ENCODE data around the gene GRIN1. TPM values are rescaled to one million over a fixed set of nuclear protein-coding genes. Genes with fewer than 3 reads are reported as not detected.

The GRIN1 gene
- total RNA-seq, 1 donor from 2014 or later: 0.18 TPM

GRCh38 chr9:137199411-137200121 is 60.6 kb downstream of the GRIN1 start:
- Histone ChIP-seq H3K4me2 (ENCODE audit: low read length) (peak overlapping the region; percentile 89), H4K20me1 (ENCODE audit: insufficient read depth, low read length) (peaks cover 55% of the 10 kb centered on the region), H3K27ac (ENCODE audit: low read depth, low read length) (no peak overlapping the region), H3K9me3 (ENCODE audit: insufficient read depth, low read depth, low read length) (no peaks in the 10 kb centered on the region), H3K9ac (ENCODE audit: low read length) (peak overlapping the region; percentile 52), H3K79me2 (ENCODE audit: insufficient read depth, low read length) (peaks cover 65% of the 10 kb centered on the region), H3K36me3 (ENCODE audit: insufficient read depth, low read length) (no peaks in the 10 kb centered on the region), H2AFZ (ENCODE audit: low read depth, low read length) (no peak overlapping the region), H3K4me1 (ENCODE audit: insufficient read depth, low read length) (peaks cover 25% of the 10 kb centered on the region), H3K27me3 (ENCODE audit: insufficient read depth, low read length) (no peaks in the 10 kb centered on the region), H3K4me3 (ENCODE audit: insufficient read depth, low read depth, low read length) (peak overlapping the region; percentile 48)
- Mint-ChIP-seq H3K9me3 (ENCODE audit: unreplicated experiment) (no peaks in the 10 kb centered on the region), H3K4me1 (ENCODE audit: low read depth, unreplicated experiment) (peaks cover 14% of the 10 kb centered on the region), H3K36me3 (ENCODE audit: low read depth, unreplicated experiment) (no peaks in the 10 kb centered on the region), H3K4me3 (ENCODE audit: unreplicated experiment) (peak overlapping the region; percentile 85), H3K27ac (ENCODE audit: unreplicated experiment) (no peak overlapping the region), H3K27me3 (ENCODE audit: low read depth, unreplicated experiment) (no peaks in the 10 kb centered on the region)
- no peak for DNase-seq (ENCODE audit: low read depth)
- FAIRE-seq: no peak
- TF ChIP-seq EZH2 (IDR thresholded peaks at IDR 0.05; ENCODE audit: insufficient read depth, low read length) (no peak), CTCF (IDR thresholded peaks at IDR 0.05; ENCODE audit: insufficient read depth, low read depth, low read length) (no peak)

GRCh38 chr9:137200311-137201204 is 61.6 kb downstream of the GRIN1 start, which contains the start of gene TPRN:
Gene TPRN (minus strand): TSS chr9:137200741. CDS start chr9:137200711, 30 bp downstream.
- H3K79me2 ChIP-seq (ENCODE audit: insufficient read depth, low read length): peaks cover 65% of the 10 kb centered on the region

GRCh38 chr9:137201205-137201868 is 62.4 kb downstream of the GRIN1 start:
- Mint-ChIP-seq H3K4me3 (ENCODE audit: unreplicated experiment) (peak overlapping the region; percentile 81), H3K9me3 (ENCODE audit: unreplicated experiment) (no peaks in the 10 kb centered on the region), H3K36me3 (ENCODE audit: low read depth, unreplicated experiment) (no peaks in the 10 kb centered on the region), H3K27me3 (ENCODE audit: low read depth, unreplicated experiment) (no peaks in the 10 kb centered on the region), H3K4me1 (ENCODE audit: low read depth, unreplicated experiment) (peaks cover 11% of the 10 kb centered on the region), H3K27ac (ENCODE audit: unreplicated experiment) (no peak overlapping the region)
- no peak for FAIRE-seq
- peak overlapping the region; percentile 82 for H2AFZ ChIP-seq (ENCODE audit: low read depth, low read length)
- peaks cover 36% of the 10 kb centered on the region for H3K4me1 ChIP-seq (ENCODE audit: insufficient read depth, low read length)
- H3K9ac ChIP-seq (ENCODE audit: low read length): peak overlapping the region; percentile 68
- peak overlapping the region; percentile 85 for H3K4me2 ChIP-seq (ENCODE audit: low read length)
- no peaks in the 10 kb centered on the region for H3K36me3 ChIP-seq (ENCODE audit: insufficient read depth, low read length)
- no peak overlapping the region for H3K27ac ChIP-seq (ENCODE audit: low read depth, low read length)
- H3K27me3 ChIP-seq (ENCODE audit: insufficient read depth, low read length): no peaks in the 10 kb centered on the region
- no peak for TF ChIP-seq EZH2 (IDR thresholded peaks at IDR 0.05; ENCODE audit: insufficient read depth, low read length)
- no peak for TF ChIP-seq CTCF (IDR thresholded peaks at IDR 0.05; ENCODE audit: insufficient read depth, low read depth, low read length)
- H4K20me1 ChIP-seq (ENCODE audit: insufficient read depth, low read length): peaks cover 40% of the 10 kb centered on the region
- peaks cover 68% of the 10 kb centered on the region for H3K79me2 ChIP-seq (ENCODE audit: insufficient read depth, low read length)
- DNase-seq (ENCODE audit: low read depth): no peak
- H3K9me3 ChIP-seq (ENCODE audit: insufficient read depth, low read depth, low read length): no peaks in the 10 kb centered on the region
- H3K4me3 ChIP-seq (ENCODE audit: insufficient read depth, low read depth, low read length): peak overlapping the region; percentile 67

More at GRCh38 chr9:137200311-137201204, 61.6 kb downstream of the GRIN1 start, which contains the start of gene TPRN:
- H3K9me3 Mint-ChIP-seq (ENCODE audit: unreplicated experiment): no peaks in the 10 kb centered on the region
- no peaks in the 10 kb centered on the region for H3K36me3 ChIP-seq (ENCODE audit: insufficient read depth, low read length)
- H3K4me3 ChIP-seq (ENCODE audit: insufficient read depth, low read depth, low read length): peak within 1 kb of the TSS; percentile 68
- H4K20me1 ChIP-seq (ENCODE audit: insufficient read depth, low read length): peaks cover 46% of the 10 kb centered on the region
- peak within 1 kb of the TSS; percentile 89 for H3K4me2 ChIP-seq (ENCODE audit: low read length)
- no peak within 1 kb of the TSS for H3K27ac Mint-ChIP-seq (ENCODE audit: unreplicated experiment)
- no peaks in the 10 kb centered on the region for H3K9me3 ChIP-seq (ENCODE audit: insufficient read depth, low read depth, low read length)
- no peak for TF ChIP-seq EZH2 (IDR thresholded peaks at IDR 0.05; ENCODE audit: insufficient read depth, low read length)
- H3K4me3 Mint-ChIP-seq (ENCODE audit: unreplicated experiment): peak within 1 kb of the TSS; percentile 85
- peak within 1 kb of the TSS; percentile 82 for H2AFZ ChIP-seq (ENCODE audit: low read depth, low read length)
- peak within 1 kb of the TSS; percentile 19 for H3K27ac ChIP-seq (ENCODE audit: low read depth, low read length)
- FAIRE-seq (no peak), DNase-seq (ENCODE audit: low read depth) (peak; percentile 95)
- H3K27me3 ChIP-seq (ENCODE audit: insufficient read depth, low read length): no peaks in the 10 kb centered on the region
- H3K4me1 Mint-ChIP-seq (ENCODE audit: low read depth, unreplicated experiment): peaks cover 10% of the 10 kb centered on the region
- peak within 1 kb of the TSS; percentile 70 for H3K9ac ChIP-seq (ENCODE audit: low read length)
- H3K36me3 Mint-ChIP-seq (ENCODE audit: low read depth, unreplicated experiment): no peaks in the 10 kb centered on the region
- no peaks in the 10 kb centered on the region for H3K27me3 Mint-ChIP-seq (ENCODE audit: low read depth, unreplicated experiment)
- peaks cover 31% of the 10 kb centered on the region for H3K4me1 ChIP-seq (ENCODE audit: insufficient read depth, low read length)

Measured in astrocyte (in vitro differentiated cells and primary cell).